HG02610 (cell line): ENCODE data around the gene ZNF766.
"Not testable (repeated sequence)": the region's sequence is repeated elsewhere in the genome, so short reads cannot be mapped to it uniquely, and the experiment has no call there.

Experiments used
- ATAC-seq: cut with Tn5 transposase; IDR thresholded peaks from one replicate; pipeline ENCODE4 v1.9.1; 2021; ENCODE audit warnings: mild to moderate bottlenecking, moderate library complexity; ENCODE audit not compliant: unreplicated experiment

ZNF766 gene

GRCh38 chr19:52274191-52274590 lies 4.8 kb downstream of the ZNF766 start:
- ATAC-seq: no peak

GRCh38 chr19:52275988-52276387 lies 6.6 kb downstream of the ZNF766 start:
- ATAC-seq: no peak

GRCh38 chr19:52277471-52277870 lies 8.1 kb downstream of the ZNF766 start:
- ATAC-seq: no peak

- no peak for ATAC-seq
These were observed 16.9 kb downstream of the ZNF766 start for GRCh38 chr19:52286256-52286655.

GRCh38 chr19:52291781-52292180 lies 22.4 kb downstream of the ZNF766 start:
- ATAC-seq: no peak

- ATAC-seq: not testable (repeated sequence)
These were observed 23.6 kb downstream of the ZNF766 start for GRCh38 chr19:52292946-52293345.

GRCh38 chr19:52296400-52296772 lies 27.0 kb downstream of the ZNF766 start:
- ATAC-seq: peak; percentile 10

GRCh38 chr19:52296773-52297600 lies 27.6 kb downstream of the ZNF766 start, which contains the start of gene ZNF480:
Gene ZNF480, plus strand, starts transcription at chr19:52297169. Its CDS starts 3,244 bp downstream, at chr19:52300413.
- peak; percentile 54 for ATAC-seq

GRCh38 chr19:52297601-52298364 lies 28.4 kb downstream of the ZNF766 start:
- peak; percentile 31 for ATAC-seq

GRCh38 chr19:52307275-52307674 lies 37.9 kb downstream of the ZNF766 start:
- no peak for ATAC-seq

GRCh38 chr19:52322429-52322828 lies 53.0 kb downstream of the ZNF766 start:
- no peak for ATAC-seq

- ATAC-seq: no peak
These were observed 62.4 kb downstream of the ZNF766 start for GRCh38 chr19:52331757-52332156.

- no peak for ATAC-seq
These were observed 66.4 kb downstream of the ZNF766 start for GRCh38 chr19:52335768-52336116.

GRCh38 chr19:52336117-52336790 lies 66.9 kb downstream of the ZNF766 start, which contains the start of gene ZNF610:
Gene ZNF610, plus strand, starts transcription at chr19:52336243. Its CDS starts 12,930 bp downstream, at chr19:52349173.
- ATAC-seq: no peak

GRCh38 chr19:52336791-52337381 lies 67.5 kb downstream of the ZNF766 start:
- no peak for ATAC-seq

GRCh38 chr19:52339022-52339421 lies 69.6 kb downstream of the ZNF766 start:
- not testable (repeated sequence) for ATAC-seq

- ATAC-seq: no peak
These were observed 74.2 kb downstream of the ZNF766 start for GRCh38 chr19:52343548-52343947.

- no peak for ATAC-seq
These were observed 75.8 kb downstream of the ZNF766 start for GRCh38 chr19:52345162-52345561.
